GM12892 (cell line): Measurements from ENCODE around the gene DNAJC3.

Experiments used
- POLR2A ChIP-seq: IDR thresholded peaks from 2 replicates; pipeline ENCODE4 v1.6.1; 2011; ENCODE audit warnings: low read depth, low read length, control low read depth
- POLR2AphosphoS5 ChIP-seq: IDR thresholded peaks from 2 replicates; pipeline ENCODE4 v1.6.1; 2011; ENCODE audit warnings: low read depth, low read length, control low read depth

GRCh38 chr13:95697052-95697680 lies 20.2 kb downstream of the DNAJC3 start:
- no peak for TF ChIP-seq POLR2AphosphoS5
- TF ChIP-seq POLR2A = no peak
